Thyroid gland (tissue), 4 donors: ENCODE measurements around the gene GJC2. TPM values are rescaled to one million over a fixed set of nuclear protein-coding genes. Genes with fewer than 3 reads are reported as not detected.
A peak's percentile ranks its signal among the peaks of the same experiment; 100 is the strongest.

Source experiments
- DNase-seq, 2 donors: peaks; one replicate each; pipeline ENCODE4 v3.0.0-alpha.2; 2019
- H3K27ac ChIP-seq, 3 donors: fragments of 200-600 bp; sonication (generic); 1 replicate in 2 of 3; 2 replicates in 1 of 3; pipeline ENCODE4 v1.5.1; 2016 to 2019; ENCODE audit warnings: mild to moderate bottlenecking in 1 of 3, moderate library complexity in 1 of 3
- H3K27me3 ChIP-seq: fragments of 200-600 bp; sonication (generic); one replicate; pipeline ENCODE4 v1.5.1; 2019
- H3K36me3 ChIP-seq, 2 donors: fragments of 200-600 bp; sonication (generic); one replicate each; pipeline ENCODE4 v1.5.1; 2016 to 2019
- H3K4me1 ChIP-seq, 2 donors: fragments of 200-600 bp; sonication (generic); one replicate each; pipeline ENCODE4 v1.5.1; 2017 to 2019
- H3K4me3 ChIP-seq, 3 donors: fragments of 200-600 bp; sonication (generic); replicated peaks in 1 of 3; 1 replicate in 2 of 3; 2 replicates in 1 of 3; pipeline ENCODE4 v1.5.1; 2016; ENCODE audit warnings: mild to moderate bottlenecking in 1 of 3
- H3K9me3 ChIP-seq: fragments of 200-600 bp; sonication (generic); one replicate; pipeline ENCODE4 v1.5.1; 2017
- POLR2A ChIP-seq, 2 donors: fragments of 450-650 bp; IDR thresholded peaks; one replicate each; pipeline ENCODE4 v1.6.1; 2017; ENCODE audit warnings: antibody characterized with exemption in 2 of 2, mild to moderate bottlenecking in 2 of 2, moderate library complexity in 1 of 2
- WGBS, 2 donors: methylation state at CpG; one replicate each; pipeline ENCODE4 v1.1.5; 2017; 5-methylcytosine and 5-hydroxymethylcytosine counted together
- intact Hi-C: fragments of 100-400 bp; cut with DNase I; formaldehyde crosslinking; loops from one replicate; pipeline ENCODE4 v1.15.1; 2023
- total RNA-seq, 4 donors: library from RNA; depleted of rRNA; stranded (reverse); fragments of >200 nt; gene quantifications; one replicate each; pipeline ENCODE4 v1.2.3, GENCODE V29; 2016
- TF ChIP-seq, protein P1 (sequence below), 6 experiments: fragments of 200-600 bp in 3 of 6; fragments of 450-650 bp in 3 of 6; sonication (generic) in 3 of 6; IDR thresholded peaks; one replicate each; pipeline ENCODE4 v1.5.1; 2016 to 2019; ENCODE audit warnings: antibody characterized with exemption in 6 of 6, mild to moderate bottlenecking in 2 of 6, inconsistent platforms in 1 of 6, moderate library complexity in 1 of 6

GJC2 gene
- total RNA-seq, 4 donors from 2014 or later: 2.1 to 14.0 (median 3.8) TPM

DNA sequence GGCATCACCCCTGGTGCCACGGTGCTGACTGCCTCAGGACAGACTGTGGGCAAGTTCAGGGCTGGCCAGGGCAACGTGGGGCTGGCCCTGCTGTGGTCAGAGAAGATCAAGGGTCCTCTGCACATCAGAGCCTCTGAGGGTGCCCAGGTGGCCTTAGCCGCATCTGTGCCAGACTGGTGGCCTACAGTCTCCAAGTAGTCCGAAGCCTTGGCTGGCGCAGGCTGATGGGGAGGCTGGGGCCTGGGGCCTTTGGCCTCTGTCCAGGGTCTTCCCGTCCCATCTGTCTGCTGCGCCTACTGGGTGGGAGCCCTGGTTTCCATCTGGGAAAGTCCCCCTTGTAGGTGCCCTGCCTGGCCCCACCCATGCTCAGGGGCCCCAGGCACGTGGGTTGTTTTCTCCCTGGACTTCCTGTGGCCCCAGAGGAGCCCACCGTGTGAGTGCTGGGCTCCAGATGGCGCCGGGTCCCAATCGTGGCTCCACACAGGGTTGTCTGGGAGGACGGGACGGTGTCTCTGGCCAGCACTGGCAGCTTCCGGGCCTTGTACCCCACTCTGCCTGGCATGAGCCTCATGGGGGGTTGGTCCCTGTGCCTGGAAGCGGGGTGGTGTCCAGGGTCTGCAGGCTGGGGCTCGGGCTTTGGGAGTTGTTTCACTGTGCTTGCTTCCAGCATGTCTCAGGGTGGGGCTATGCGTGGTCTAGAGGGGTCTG lies 25.7 kb downstream of the GJC2 start:
- Histone ChIP-seq H3K27me3 (no peaks in the 10 kb centered on the region), H3K4me1 (peaks cover 0 to 4% of the 10 kb centered on the region in 2 donors), H3K27ac (no peak overlapping the region), H3K9me3 (no peaks in the 10 kb centered on the region), H3K4me3 (no peak overlapping the region), H3K36me3 (peaks cover 7 to 10% of the 10 kb centered on the region in 2 donors)
- WGBS, 2 donors: 86 to 100% methylated on average over 5 to 9 of the region's 18 CpGs
- DNase-seq: no peak
- intact Hi-C loops: no loop called here
- TF ChIP-seq, protein P1, sequence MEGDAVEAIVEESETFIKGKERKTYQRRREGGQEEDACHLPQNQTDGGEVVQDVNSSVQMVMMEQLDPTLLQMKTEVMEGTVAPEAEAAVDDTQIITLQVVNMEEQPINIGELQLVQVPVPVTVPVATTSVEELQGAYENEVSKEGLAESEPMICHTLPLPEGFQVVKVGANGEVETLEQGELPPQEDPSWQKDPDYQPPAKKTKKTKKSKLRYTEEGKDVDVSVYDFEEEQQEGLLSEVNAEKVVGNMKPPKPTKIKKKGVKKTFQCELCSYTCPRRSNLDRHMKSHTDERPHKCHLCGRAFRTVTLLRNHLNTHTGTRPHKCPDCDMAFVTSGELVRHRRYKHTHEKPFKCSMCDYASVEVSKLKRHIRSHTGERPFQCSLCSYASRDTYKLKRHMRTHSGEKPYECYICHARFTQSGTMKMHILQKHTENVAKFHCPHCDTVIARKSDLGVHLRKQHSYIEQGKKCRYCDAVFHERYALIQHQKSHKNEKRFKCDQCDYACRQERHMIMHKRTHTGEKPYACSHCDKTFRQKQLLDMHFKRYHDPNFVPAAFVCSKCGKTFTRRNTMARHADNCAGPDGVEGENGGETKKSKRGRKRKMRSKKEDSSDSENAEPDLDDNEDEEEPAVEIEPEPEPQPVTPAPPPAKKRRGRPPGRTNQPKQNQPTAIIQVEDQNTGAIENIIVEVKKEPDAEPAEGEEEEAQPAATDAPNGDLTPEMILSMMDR (IDR thresholded peaks at IDR 0.05): no peak
- TF ChIP-seq POLR2A (IDR thresholded peaks at IDR 0.05): no peak

DNA sequence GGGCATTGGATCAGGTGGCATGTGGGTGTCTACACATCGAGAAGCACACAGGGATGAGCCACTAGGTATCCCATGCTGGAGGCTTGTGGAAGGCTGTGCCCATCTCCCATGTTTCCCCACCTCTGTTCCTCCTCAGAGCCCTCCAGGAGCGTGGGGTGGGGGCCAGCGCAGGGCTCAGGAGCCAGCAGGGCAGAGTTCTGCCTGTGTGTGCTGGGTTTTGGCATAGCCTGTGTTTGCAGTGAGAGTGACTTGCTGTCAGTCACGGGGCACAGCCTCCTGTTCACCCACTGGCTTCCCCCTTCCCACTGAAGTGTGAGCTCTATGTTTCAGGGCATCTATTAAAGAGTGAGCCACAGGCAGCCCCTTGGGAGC lies 26.3 kb downstream of the GJC2 start:
- 83 to 94% methylated on average over 2 to 3 of the region's 4 CpGs for WGBS, 2 donors
- no peaks in the 10 kb centered on the region for H3K27me3 ChIP-seq
- intact Hi-C loops: no loop called here
- no peak for TF ChIP-seq POLR2A (IDR thresholded peaks at IDR 0.05)
- TF ChIP-seq, protein P1 (IDR thresholded peaks at IDR 0.05): no peak
- no peaks in the 10 kb centered on the region for H3K9me3 ChIP-seq
- peaks cover 7 to 10% of the 10 kb centered on the region in 2 donors for H3K36me3 ChIP-seq
- no peak overlapping the region for H3K4me3 ChIP-seq
- H3K4me1 ChIP-seq: peaks cover 0 to 4% of the 10 kb centered on the region in 2 donors
- no peak for DNase-seq
- no peak overlapping the region for H3K27ac ChIP-seq

DNA sequence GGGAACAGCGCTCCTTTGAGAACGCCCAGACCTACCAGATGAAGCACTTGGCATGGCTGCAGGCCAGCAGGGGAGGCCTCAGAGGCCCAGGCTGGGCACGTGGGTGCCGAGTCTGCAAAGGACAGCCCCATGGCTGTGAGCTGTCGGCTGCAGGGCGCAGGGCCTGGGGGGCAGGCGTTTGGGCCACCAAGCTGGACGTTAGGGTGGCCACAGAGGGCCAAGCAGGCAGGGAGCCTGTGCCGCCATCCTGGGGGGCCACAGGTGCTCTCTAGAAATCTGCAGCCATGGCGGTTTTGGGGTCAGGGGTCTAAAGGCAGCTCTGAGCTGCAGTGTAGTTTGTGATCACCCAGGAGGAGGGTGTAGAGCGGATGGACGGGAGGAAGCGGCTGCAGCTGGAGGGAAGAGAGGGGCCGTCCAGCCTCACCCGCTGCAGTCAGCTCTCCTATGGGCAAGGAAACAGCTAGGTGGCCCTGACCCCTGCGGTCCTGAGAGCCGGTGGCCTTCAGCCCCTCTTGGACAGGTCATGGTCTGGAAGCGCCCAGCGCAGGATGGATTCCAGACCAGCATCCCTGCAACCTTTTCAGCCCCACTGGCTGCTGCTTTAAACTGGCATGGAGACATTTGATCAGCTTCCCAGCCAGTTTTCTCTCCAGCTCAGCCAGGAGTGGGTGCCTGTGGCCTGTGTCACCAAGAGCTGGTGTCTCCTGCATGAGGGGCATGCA lies 26.9 kb downstream of the GJC2 start:
- intact Hi-C loops: no loop called here
- no peak for TF ChIP-seq POLR2A (IDR thresholded peaks at IDR 0.05)
- TF ChIP-seq, protein P1 (IDR thresholded peaks at IDR 0.05): no peak
- H3K9me3 ChIP-seq: no peaks in the 10 kb centered on the region
- H3K36me3 ChIP-seq: peaks cover 7 to 10% of the 10 kb centered on the region in 2 donors
- no peak overlapping the region for H3K4me3 ChIP-seq
- H3K27ac ChIP-seq: peak overlapping the region in 1 of 3 donors; percentile 48
- peak in 1 of 2 donors; percentile 29 for DNase-seq
- WGBS, 2 donors: 91 to 92% methylated on average over 9 to 15 of the region's 19 CpGs
- H3K4me1 ChIP-seq: peaks cover 0 to 4% of the 10 kb centered on the region in 2 donors
- H3K27me3 ChIP-seq: no peaks in the 10 kb centered on the region

DNA sequence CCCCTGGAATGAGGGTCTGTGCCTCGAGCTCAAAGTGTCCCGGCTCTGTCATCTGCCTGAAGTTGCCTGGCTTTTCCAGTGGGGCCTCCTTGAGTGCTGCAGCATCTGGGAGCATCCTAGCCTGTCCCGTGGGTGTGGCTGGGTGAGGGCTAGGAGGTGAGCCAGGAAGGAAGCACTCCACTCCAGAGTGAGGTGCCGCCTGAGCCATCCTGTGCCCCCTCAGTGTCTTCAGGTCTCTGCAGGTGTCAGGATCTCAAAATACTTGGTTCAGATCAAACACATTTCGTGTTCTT lies 27.4 kb downstream of the GJC2 start:
- peak overlapping the region in 1 of 3 donors; percentile 48 for H3K27ac ChIP-seq
- H3K4me3 ChIP-seq: no peak overlapping the region
- no peak for DNase-seq
- no peaks in the 10 kb centered on the region for H3K9me3 ChIP-seq
- 85 to 93% methylated on average over 5 of the region's 5 CpGs for WGBS, 2 donors
- TF ChIP-seq, protein P1 (IDR thresholded peaks at IDR 0.05): no peak
- no peak for TF ChIP-seq POLR2A (IDR thresholded peaks at IDR 0.05)
- intact Hi-C loops: no loop called here
- H3K27me3 ChIP-seq: no peaks in the 10 kb centered on the region
- peaks cover 7 to 10% of the 10 kb centered on the region in 2 donors for H3K36me3 ChIP-seq
- peaks cover 0 to 4% of the 10 kb centered on the region in 2 donors for H3K4me1 ChIP-seq
